COR-L47 (cell line): ENCODE results near the gene FXYD7.
"Not testable (repeated sequence)": the region's sequence is repeated elsewhere in the genome, so short reads cannot be mapped to it uniquely, and the experiment has no call there.

Experiments
- DNase-seq: peaks from one replicate; lab custom pipeline; 2025; lab: John Stamatoyannopoulos, UW

FXYD7 gene

GRCh38 chr19:35127871-35128270 lies 15.2 kb upstream of the FXYD7 start:
- DNase-seq = no peak

- no peak for DNase-seq
These were observed 14.5 kb upstream of the FXYD7 start for GRCh38 chr19:35128398-35129057.

GRCh38 chr19:35129724-35130274 lies 13.3 kb upstream of the FXYD7 start:
- not testable (repeated sequence) for DNase-seq

- no peak for DNase-seq
These were observed 12.0 kb upstream of the FXYD7 start for GRCh38 chr19:35130761-35131720.

- no peak for DNase-seq
These were observed 10.8 kb upstream of the FXYD7 start for GRCh38 chr19:35132254-35132653.

- DNase-seq = no peak
These were observed 9.2 kb upstream of the FXYD7 start for GRCh38 chr19:35133826-35134225.

GRCh38 chr19:35134601-35135242 lies 8.3 kb upstream of the FXYD7 start, which contains the start of gene LGI4:
LGI4 (minus strand) TSS chr19:35135059; CDS start chr19:35134680, 379 bp downstream.
- no peak for DNase-seq

GRCh38 chr19:35135389-35135909 lies 7.6 kb upstream of the FXYD7 start:
- DNase-seq = peak; percentile 48

GRCh38 chr19:35136231-35136630 lies 6.8 kb upstream of the FXYD7 start:
- DNase-seq = no peak

GRCh38 chr19:35136977-35137702 lies 5.9 kb upstream of the FXYD7 start:
- DNase-seq = no peak

- no peak for DNase-seq
These were observed 4.7 kb upstream of the FXYD7 start, which contains the start of gene FXYD1 for GRCh38 chr19:35138305-35138892. FXYD1 (plus strand) TSS chr19:35138824; CDS start chr19:35140080, 1,256 bp downstream.

GRCh38 chr19:35140207-35140961 lies 2.7 kb upstream of the FXYD7 start:
- no peak for DNase-seq

GRCh38 chr19:35140962-35141836 lies 1.9 kb upstream of the FXYD7 start:
- peak; percentile 20 for DNase-seq

- no peak for DNase-seq
These were observed 1.0 kb upstream of the FXYD7 start for GRCh38 chr19:35141837-35142605.

GRCh38 chr19:35142606-35143230 lies 337 bp upstream of the FXYD7 start:
- DNase-seq = peak; percentile 31

- DNase-seq = no peak
These were observed 763 bp downstream of the FXYD7 start for GRCh38 chr19:35143818-35144217.

- DNase-seq = no peak
These were observed 1.2 kb downstream of the FXYD7 start for GRCh38 chr19:35144259-35144599.
